H1 (cell line): ENCODE results near the gene MLH3. TPM values are rescaled to one million over a fixed set of nuclear protein-coding genes. Genes with fewer than 3 reads are reported as not detected.

ENCODE experiments used
- CTCF ChIA-PET: fragments of 300-600 bp; sonication (Branson Sonifier 250); formaldehyde crosslinking; loops from one replicate; lab custom pipeline; 2021; ENCODE audit not compliant: partially characterized antibody; lab: Charles Lee
- POLR2A ChIA-PET: fragments of 300-600 bp; sonication (Branson Sonifier 250); formaldehyde crosslinking; loops from one replicate; lab custom pipeline; 2021; ENCODE audit warnings: inconsistent platforms; ENCODE audit not compliant: partially characterized antibody; lab: Charles Lee
- DNase-seq, 2 experiments: peaks; one replicate each; pipeline versions ENCODE4 v3.0.0 to v3.0.0-alpha.2; 2010 to 2022; ENCODE audit warnings: low spot score in 2 of 2, low read depth in 1 of 2, mixed read lengths in 1 of 2
- FAIRE-seq: peaks from 2 replicates; lab custom pipeline; 2011; peaks lifted over from hg19 to GRCh38; lab: Jason Lieb, UNC
- H2AFZ ChIP-seq: 2 replicates; pipeline ENCODE4 v1.8.1; 2012; ENCODE audit warnings: low read length, inconsistent platforms
- H2AK5ac ChIP-seq: 2 replicates; pipeline ENCODE4 v1.6.1; 2013; ENCODE audit warnings: low read depth, low read length
- H2BK120ac ChIP-seq: replicated peaks from 2 replicates; pipeline ENCODE3; 2013; ENCODE audit warnings: low read depth, low read length, inconsistent platforms
- H2BK12ac ChIP-seq: 2 replicates; pipeline ENCODE4 v1.6.1; 2013; ENCODE audit warnings: low read depth, low read length
- H2BK15ac ChIP-seq: 2 replicates; pipeline ENCODE4 v1.6.1; 2013; ENCODE audit warnings: low read length
- H2BK20ac ChIP-seq: 2 replicates; pipeline ENCODE4 v1.6.1; 2013; ENCODE audit warnings: low read length
- H2BK5ac ChIP-seq: 2 replicates; pipeline ENCODE4 v1.6.1; 2013; ENCODE audit warnings: low read depth, low read length
- H3K14ac ChIP-seq: 2 replicates; pipeline ENCODE4 v1.6.1; 2013; ENCODE audit warnings: inconsistent platforms; ENCODE audit not compliant: insufficient read length
- H3K18ac ChIP-seq: 2 replicates; pipeline ENCODE4 v1.6.1; 2013; ENCODE audit warnings: low read length; ENCODE audit errors: extremely low read depth
- H3K23ac ChIP-seq: 2 replicates; pipeline ENCODE4 v1.6.1; 2013; ENCODE audit warnings: inconsistent platforms; ENCODE audit not compliant: insufficient read length
- H3K23me2 ChIP-seq: 2 replicates; pipeline ENCODE4 v1.6.1; 2013; ENCODE audit warnings: low read depth, low read length
- H3K27ac ChIP-seq: 2 replicates; pipeline ENCODE4 v1.6.1; 2011; ENCODE audit warnings: low read depth, low read length, inconsistent platforms
- H3K27me3 ChIP-seq, 4 experiments: replicated peaks in 1 of 4; 1 replicate in 1 of 4; 2 replicates in 3 of 4; pipeline versions ENCODE4 v1.6.1 to v1.8.1; 2011 to 2013; ENCODE audit warnings: low read length in 3 of 4, mild to moderate bottlenecking in 3 of 4, inconsistent platforms in 2 of 4, mixed read lengths in 2 of 4, moderate library complexity in 1 of 4; ENCODE audit not compliant: control insufficient read depth in 3 of 4, insufficient read depth in 3 of 4; ENCODE audit errors: extremely low read depth in 1 of 4
- H3K36me3 ChIP-seq, 4 experiments: 2 replicates each; pipeline versions ENCODE4 v1.6.1 to v1.8.1; 2011 to 2013; ENCODE audit warnings: mild to moderate bottlenecking in 4 of 4, low read length in 3 of 4, moderate library complexity in 2 of 4, control low read depth in 1 of 4, inconsistent platforms in 1 of 4; ENCODE audit not compliant: insufficient read depth in 4 of 4, control insufficient read depth in 2 of 4
- H3K4ac ChIP-seq: replicated peaks from 2 replicates; pipeline ENCODE3; 2013; ENCODE audit warnings: low read length, low read depth, mixed read lengths, inconsistent platforms; ENCODE audit not compliant: insufficient read length
- H3K4me1 ChIP-seq, 4 experiments: replicated peaks in 1 of 4; 1 replicate in 1 of 4; 2 replicates in 3 of 4; pipeline versions ENCODE4 v1.6.1 to v1.8.1; 2011 to 2013; ENCODE audit warnings: low read length in 3 of 4, inconsistent platforms in 2 of 4, mixed read lengths in 1 of 4; ENCODE audit not compliant: insufficient read depth in 4 of 4, control insufficient read depth in 3 of 4
- H3K4me2 ChIP-seq, 2 experiments: 2 replicates each; pipeline versions ENCODE4 v1.6.1 to v1.8.1; 2011 to 2013; ENCODE audit warnings: low read depth in 2 of 2, low read length in 2 of 2, control low read depth in 1 of 2, inconsistent platforms in 1 of 2, mild to moderate bottlenecking in 1 of 2; ENCODE audit not compliant: insufficient read depth in 1 of 2
- H3K4me3 ChIP-seq, 4 experiments: fragments of 200-600, 300-600 bp in 1 of 4; sonication (generic), shearing (Covaris generic), sonication (Bioruptor Twin) in 1 of 4; 2 replicates each; pipeline versions ENCODE4 v1.5.1 to v1.8.1; 2011 to 2016; ENCODE audit warnings: low read length in 4 of 4, low read depth in 3 of 4, control low read depth in 2 of 4, inconsistent platforms in 2 of 4, mild to moderate bottlenecking in 2 of 4, mixed read lengths in 1 of 4, moderate library complexity in 1 of 4; ENCODE audit not compliant: insufficient read depth in 2 of 4; ENCODE audit errors: extremely low read depth in 1 of 4
- H3K56ac ChIP-seq: replicated peaks from 2 replicates; pipeline ENCODE3; 2013; ENCODE audit warnings: low read depth, mild to moderate bottlenecking, mixed read lengths, low read length, inconsistent platforms; ENCODE audit not compliant: insufficient read length
- H3K79me1 ChIP-seq: 2 replicates; pipeline ENCODE4 v1.6.1; 2013; ENCODE audit warnings: low read depth, low read length, control low read depth
- H3K79me2 ChIP-seq, 2 experiments: 2 replicates each; pipeline versions ENCODE4 v1.6.1 to v1.8.1; 2012 to 2013; ENCODE audit warnings: low read length in 2 of 2, mild to moderate bottlenecking in 2 of 2, inconsistent platforms in 1 of 2; ENCODE audit not compliant: insufficient read depth in 2 of 2, control insufficient read depth in 1 of 2
- H3K9ac ChIP-seq, 4 experiments: replicated peaks in 1 of 4; 1 replicate in 1 of 4; 2 replicates in 3 of 4; pipeline versions ENCODE4 v1.6.1 to v1.8.1; 2011 to 2013; ENCODE audit warnings: low read depth in 3 of 4, low read length in 3 of 4, control low read depth in 2 of 4, mild to moderate bottlenecking in 2 of 4, moderate library complexity in 2 of 4, inconsistent platforms in 1 of 4; ENCODE audit errors: extremely low read depth in 1 of 4
- H3K9me3 ChIP-seq, 2 experiments: 2 replicates each; pipeline versions ENCODE4 v1.6.1 to v1.8.1; 2012 to 2013; ENCODE audit warnings: mild to moderate bottlenecking in 2 of 2, moderate library complexity in 2 of 2, control low read depth in 1 of 2, inconsistent platforms in 1 of 2, low read depth in 1 of 2, low read length in 1 of 2, mixed read lengths in 1 of 2; ENCODE audit not compliant: insufficient read depth in 2 of 2
- H4K20me1 ChIP-seq, 2 experiments: replicated peaks in 1 of 2; 2 replicates each; pipeline versions ENCODE3 to v1.8.1; 2011 to 2013; ENCODE audit warnings: inconsistent platforms in 2 of 2, low read length in 2 of 2, mild to moderate bottlenecking in 1 of 2; ENCODE audit not compliant: insufficient read depth in 2 of 2, control insufficient read depth in 1 of 2
- H4K5ac ChIP-seq: 2 replicates; pipeline ENCODE4 v1.6.1; 2013; ENCODE audit warnings: low read length, low read depth, mixed read lengths, inconsistent platforms; ENCODE audit not compliant: insufficient read length
- H4K8ac ChIP-seq: 2 replicates; pipeline ENCODE4 v1.8.0; 2013; ENCODE audit warnings: mild to moderate bottlenecking, moderate library complexity, low read length, inconsistent platforms; ENCODE audit not compliant: insufficient read depth; ENCODE audit errors: extremely low read depth
- H4K91ac ChIP-seq: replicated peaks from 2 replicates; pipeline ENCODE3; 2013; ENCODE audit warnings: low read length, mixed read lengths, inconsistent platforms; ENCODE audit not compliant: insufficient read length
- ASH2L ChIP-seq: fragments of 200-600, 300-600 bp; sonication (generic); IDR thresholded peaks from one replicate; pipeline ENCODE4 v1.7.1; 2017; ENCODE audit warnings: low read length
- CHD2 ChIP-seq: IDR thresholded peaks from 2 replicates; pipeline ENCODE4 v1.6.1; 2012; ENCODE audit warnings: low read length, improper control_type of control experiment
- SP1 ChIP-seq: IDR thresholded peaks from 2 replicates; pipeline ENCODE4 v1.6.1; 2011; ENCODE audit warnings: low read depth, low read length
- SP2 ChIP-seq: IDR thresholded peaks from 2 replicates; pipeline ENCODE4 v1.6.1; 2012; ENCODE audit warnings: mild to moderate bottlenecking, low read length, inconsistent platforms
- TAF1 ChIP-seq: IDR thresholded peaks from 2 replicates; pipeline ENCODE4 v1.6.1; 2011; ENCODE audit warnings: mild to moderate bottlenecking, low read depth, low read length
- YY1 ChIP-seq: IDR thresholded peaks from 2 replicates; pipeline ENCODE4 v1.6.1; 2011; ENCODE audit warnings: low read depth, mild to moderate bottlenecking, low read length
- WGBS, 2 experiments: shearing (Covaris generic) in 1 of 2; methylation state at CpG; one replicate each; pipeline versions ENCODE4 v1.1.6 to v1.1.7; 2013 to 2015; ENCODE audit warnings: low lambda C conversion rate in 2 of 2, mixed read lengths in 2 of 2, inconsistent platforms in 1 of 2, low coverage in 1 of 2, missing lambda C conversion rate in 1 of 2; ENCODE audit not compliant: insufficient replicate concordance in 2 of 2, insufficient coverage in 1 of 2, insufficient read length in 1 of 2; ENCODE audit errors: extremely low coverage in 1 of 2, missing lambda C conversion rate in 1 of 2; 5-methylcytosine and 5-hydroxymethylcytosine counted together
- polyA plus RNA-seq, 7 experiments: library from polyadenylated mRNA; depleted of rRNA in 3 of 7; stranded (reverse) in 5 of 7; unstranded in 2 of 7; fragments of >200 nt in 5 of 7; fragments of 200-250 nt in 2 of 7; gene quantifications; 1 replicate in 5 of 7; 2 replicates in 1 of 7; 4 replicates in 1 of 7; pipeline versions ENCODE4 v1.2.1 to v1.2.3, GENCODE V29; 2011 to 2013; ENCODE audit warnings: missing spikeins in 2 of 7, mixed read lengths in 2 of 7
- total RNA-seq: library from RNA; stranded (reverse); fragmentation: NEBNext Ultra II Directional; extraction: Animal tissue kit (Norgen Biotek cat#: 25700); gene quantifications from 2 replicates; pipeline ENCODE4 v1.2.1, GENCODE V29; 2021

Gene MLH3
- total and polyA plus RNA-seq, 2 of the 8 experiments (the other 6 are each of a cell fraction or from before 2014, with no cell fraction given), result 9.3 to 20.1 TPM

GRCh38 chr14:75001899-75002298, 49.4 kb downstream of the MLH3 start:
- Histone ChIP-seq H4K20me1 (peaks cover 0 to 10% of the 10 kb centered on the region in 2 experiments), H2AFZ (peak overlapping the region; percentile 97), H4K5ac (no peak overlapping the region), H3K4me2 (peak overlapping the region; percentile 83 to 96), H3K18ac (no peak overlapping the region), H4K8ac (no peak overlapping the region), H2BK12ac (no peak overlapping the region), H4K91ac (no peak overlapping the region), H3K23ac (no peak overlapping the region), H2BK15ac (no peak overlapping the region), H3K79me1 (peaks cover 6% of the 10 kb centered on the region), H2BK120ac (no peak overlapping the region), H3K4me3 (peak overlapping the region; percentile 47 to 93 (median 64); a peak in 7 of 8 replicates), H3K9ac (no peak overlapping the region), H3K23me2 (peaks cover 10% of the 10 kb centered on the region; the same call in 1 of the 2 replicates), H2AK5ac (no peak overlapping the region), H3K9me3 (no peaks in the 10 kb centered on the region), H3K36me3 (peaks cover 3 to 17% (median 13%) of the 10 kb centered on the region in 4 experiments; a peak in 7 of 8 replicates), H3K27me3 (no peaks in the 10 kb centered on the region), H2BK20ac (no peak overlapping the region), H3K4ac (no peak overlapping the region), H2BK5ac (no peak overlapping the region), H3K14ac (no peak overlapping the region), H3K56ac (no peak overlapping the region), H3K27ac (no peak overlapping the region), H3K4me1 (peaks cover 0 to 5% (median 4%) of the 10 kb centered on the region in 4 experiments; a peak in 4 of 7 replicates), H3K79me2 (peaks cover 0 to 13% of the 10 kb centered on the region in 2 experiments; a peak in 2 of 4 replicates)
- DNase-seq (no peak), FAIRE-seq (no peak)
- CTCF ChIA-PET, result interaction anchor here (0.7 to 3.7 kb wide), 6 partner anchors 11 to 86 kb away, joined by 3 to 29 read pairs (median 4); no protein-coding TSS in a partner anchor
- POLR2A ChIA-PET, result no interaction called here
- WGBS, 2 experiments, result 77% methylated on average over 1 of the region's 1 CpG; no CpG with 5 or more reads in 1 of the 2 experiments
- TF ChIP-seq CHD2 (no peak), YY1 (no peak), SP1 (no peak), SP2 (no peak), ASH2L (no peak), TAF1 (no peak)
